B cell (primary cell): ENCODE measurements around the gene ETDC. TPM values are rescaled to one million over a fixed set of nuclear protein-coding genes. Genes with fewer than 3 reads are reported as not detected.
"Not testable (repeated sequence)": the region's sequence is repeated elsewhere in the genome, so short reads cannot be mapped to it uniquely, and the experiment has no call there.

Experiments
- ATAC-seq: fragments of 200-7000 bp; cut with Tn5 transposase; one replicate; pipeline ENCODE4 v1.10.0; 2021; ENCODE audit warnings: low read depth, mild to moderate bottlenecking, moderate number of reproducible peaks, moderate library complexity
- CTCF ChIA-PET: fragments of 350-600 bp; sonication (Branson Sonifier 250); formaldehyde crosslinking; loops from one replicate; lab custom pipeline; 2021; ENCODE audit warnings: antibody characterized with exemption, inconsistent platforms; lab: Charles Lee
- POLR2A ChIA-PET: fragments of 350-600 bp; sonication (Branson Sonifier 250); formaldehyde crosslinking; loops from one replicate; lab custom pipeline; 2021; ENCODE audit warnings: antibody characterized with exemption; lab: Charles Lee
- DNase-seq: peaks from one replicate; pipeline ENCODE4 v3.0.0; 2013
- H2AFZ ChIP-seq: 2 replicates; pipeline ENCODE4 v1.6.1; 2012; ENCODE audit warnings: mild to moderate bottlenecking, low read depth, low read length; ENCODE audit not compliant: insufficient read depth, poor library complexity, severe bottlenecking
- H3K27ac ChIP-seq, 2 donors: 1 replicate in 1 of 2; 2 replicates in 1 of 2; pipeline ENCODE4 v1.5.1; 2012 to 2013; ENCODE audit warnings: low read length in 2 of 2, mild to moderate bottlenecking in 2 of 2, moderate library complexity in 1 of 2
- H3K27me3 ChIP-seq, 4 experiments: fragments of 200-600 bp in 1 of 4; sonication (generic) in 1 of 4; replicated peaks in 1 of 4; 1 replicate in 2 of 4; 2 replicates in 2 of 4; pipeline versions ENCODE4 v1.6.1 to v1.7.0; 2013 to 2016; ENCODE audit warnings: low read length in 3 of 4, mild to moderate bottlenecking in 2 of 4, mixed read lengths in 1 of 4, moderate library complexity in 1 of 4; ENCODE audit not compliant: insufficient read depth in 4 of 4, control insufficient read depth in 3 of 4; ENCODE audit errors: control extremely low read depth in 1 of 4
- H3K36me3 ChIP-seq, 2 experiments: replicated peaks in 1 of 2; 1 replicate in 1 of 2; 2 replicates in 1 of 2; pipeline versions ENCODE4 v1.6.1 to v1.7.1; 2013; ENCODE audit warnings: low read length in 1 of 2; ENCODE audit not compliant: insufficient read depth in 2 of 2, control insufficient read depth in 1 of 2; ENCODE audit errors: control extremely low read depth in 1 of 2, extremely low read depth in 1 of 2
- H3K4me1 ChIP-seq, 2 donors: fragments of 200-600 bp in 1 of 2; sonication (generic) in 1 of 2; 1 replicate in 1 of 2; 2 replicates in 1 of 2; pipeline versions ENCODE4 v1.5.1 to v1.6.1; 2013 to 2017; ENCODE audit warnings: low read length in 2 of 2; ENCODE audit not compliant: control insufficient read depth in 2 of 2, insufficient read depth in 2 of 2
- H3K4me2 ChIP-seq: replicated peaks from 2 replicates; pipeline ENCODE3; 2012; ENCODE audit warnings: mild to moderate bottlenecking, low read depth, low read length; ENCODE audit not compliant: poor library complexity, severe bottlenecking
- H3K4me3 ChIP-seq, 5 experiments: fragments of 200-600 bp in 1 of 5; sonication (generic) in 1 of 5; 1 replicate in 3 of 5; 2 replicates in 2 of 5; pipeline versions ENCODE4 v1.5.1 to v1.7.0; 2011 to 2016; ENCODE audit warnings: low read length in 4 of 5, mild to moderate bottlenecking in 4 of 5, low read depth in 2 of 5, control low read depth in 1 of 5, moderate library complexity in 1 of 5; ENCODE audit not compliant: insufficient read depth in 1 of 5; ENCODE audit errors: control extremely low read depth in 1 of 5, extremely low read depth in 1 of 5
- H3K79me2 ChIP-seq: fragments of 200-600 bp; sonication (generic); one replicate; pipeline ENCODE4 v1.6.0; 2016; ENCODE audit warnings: low read length; ENCODE audit not compliant: control insufficient read depth, insufficient read depth
- H3K9ac ChIP-seq: fragments of 200-600 bp; sonication (generic); 2 replicates; pipeline ENCODE4 v1.6.1; 2017; ENCODE audit warnings: mild to moderate bottlenecking, low read length, moderate library complexity
- H3K9me3 ChIP-seq, 3 donors: one replicate each; pipeline versions ENCODE4 v1.6.1 to v1.7.1; 2013; ENCODE audit warnings: low read length in 2 of 3; ENCODE audit not compliant: control insufficient read depth in 2 of 3, insufficient read depth in 1 of 3; ENCODE audit errors: control extremely low read depth in 1 of 3
- H4K20me1 ChIP-seq: 2 replicates; pipeline ENCODE4 v1.6.0; 2012; ENCODE audit warnings: mild to moderate bottlenecking, low read length; ENCODE audit not compliant: insufficient read depth, control insufficient read depth, poor library complexity, severe bottlenecking
- H3K27ac Mint-ChIP-seq: one replicate; pipeline ENCODE4 v1.8.0; 2021; ENCODE audit warnings: mixed read lengths
- H3K27me3 Mint-ChIP-seq: one replicate; pipeline ENCODE4 v1.8.0; 2021; ENCODE audit warnings: mixed read lengths
- H3K4me1 Mint-ChIP-seq: one replicate; pipeline ENCODE4 v1.8.0; 2021; ENCODE audit warnings: mixed read lengths
- H3K4me3 Mint-ChIP-seq: one replicate; pipeline ENCODE4 v1.8.0; 2021; ENCODE audit warnings: mixed read lengths
- H3K9me3 Mint-ChIP-seq: one replicate; pipeline ENCODE4 v1.8.0; 2022; ENCODE audit warnings: mixed read lengths; ENCODE audit not compliant: insufficient read depth
- EZH2 ChIP-seq: IDR thresholded peaks from 2 replicates; pipeline ENCODE4 v1.6.1; 2012; ENCODE audit warnings: borderline replicate concordance, low read depth, mild to moderate bottlenecking, moderate library complexity, low read length; ENCODE audit not compliant: insufficient read depth, poor library complexity, severe bottlenecking
- WGBS: methylation state at CpG from one replicate; pipeline ENCODE4 v1.1.5; 2013; ENCODE audit warnings: missing lambda C conversion rate; ENCODE audit not compliant: insufficient coverage; 5-methylcytosine and 5-hydroxymethylcytosine counted together
- intact Hi-C: fragments of 100-400 bp; cut with micrococcal nuclease; formaldehyde crosslinking; loops from one replicate; pipeline ENCODE4 v1.10.0; 2022
- polyA minus RNA-seq: library from RNA; depleted of rRNA, polyadenylated mRNA; stranded (reverse); fragments of >200 nt; gene quantifications from 2 replicates; pipeline ENCODE4 v1.2.3, GENCODE V29; 2012
- polyA plus RNA-seq: library from polyadenylated mRNA; depleted of rRNA; stranded (reverse); fragments of >200 nt; gene quantifications from 2 replicates; pipeline ENCODE4 v1.2.3, GENCODE V29; 2012
- total RNA-seq, 2 donors: library from RNA; stranded (reverse); fragments of 120-200 nt in 1 of 2; gene quantifications; 1 replicate in 1 of 2; 2 replicates in 1 of 2; pipeline versions ENCODE4 v1.2.3 to v1.2.4, GENCODE V29; 2013 to 2022

The ETDC gene
- total RNA-seq (not detected in 2 replicates), polyA plus RNA-seq (not detected in 2 replicates), polyA minus RNA-seq (not detected in 2 replicates)
- not detected for total RNA-seq (2013)

DNA sequence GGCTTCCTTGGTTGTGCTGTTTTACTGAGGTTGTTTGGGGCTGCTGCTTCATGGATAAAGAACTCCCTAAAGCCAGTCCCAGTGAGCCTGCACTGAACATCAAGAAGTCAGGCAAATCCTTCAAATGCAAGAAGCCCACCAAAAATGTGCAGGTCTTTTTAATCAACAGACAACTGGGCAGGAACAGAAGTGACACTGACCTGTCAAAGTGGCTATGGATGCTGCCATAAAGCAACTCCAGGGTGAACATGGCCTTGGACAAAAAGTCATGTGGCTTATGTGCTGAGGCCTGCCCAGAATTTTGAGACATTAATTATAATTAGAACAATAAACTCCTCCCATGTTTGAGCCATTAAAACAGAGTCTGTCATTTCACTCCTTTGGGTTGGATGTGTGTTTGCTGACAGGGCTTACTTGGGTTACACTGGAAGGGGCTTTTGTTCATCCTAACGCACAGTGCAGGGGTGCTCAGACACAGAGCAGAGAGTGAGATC, at the start of gene ETDC:
Gene ETDC, plus strand, starts transcription at position 51 of the 494 bp plus-strand sequence. Its CDS starts 0 bp downstream, at position 51.
- no CpG with 5 or more reads among the region's 1 CpG for WGBS

DNA sequence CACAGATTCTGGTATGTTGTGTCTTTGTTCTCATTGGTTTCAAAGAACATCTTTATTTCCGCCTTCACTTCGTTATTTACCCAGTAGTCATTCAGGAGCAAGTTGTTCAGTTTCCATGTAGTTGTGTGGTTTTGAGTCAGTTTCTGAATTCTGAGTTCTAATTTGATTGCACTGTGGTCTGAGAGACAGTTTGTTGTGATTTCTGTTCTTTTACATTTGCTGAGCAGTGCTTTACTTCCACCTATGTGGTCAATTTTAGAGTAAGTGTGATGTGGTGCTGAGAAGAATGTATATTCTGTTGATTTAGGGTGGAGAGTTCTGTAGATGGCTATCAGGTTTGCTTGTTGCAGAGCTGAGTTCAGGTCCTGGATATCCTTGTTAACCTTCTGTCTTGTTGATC, 48.3 kb upstream of the ETDC start:
- CTCF ChIA-PET, H3K27me3 Mint-ChIP-seq, POLR2A ChIA-PET, H3K4me1 ChIP-seq, H3K27me3 ChIP-seq, H4K20me1 ChIP-seq, intact Hi-C loops, H3K79me2 ChIP-seq, DNase-seq, H3K9ac ChIP-seq, H3K9me3 ChIP-seq, H3K4me3 ChIP-seq, H3K36me3 ChIP-seq, H3K4me1 Mint-ChIP-seq, H3K27ac Mint-ChIP-seq, H3K27ac ChIP-seq, ATAC-seq, H3K4me2 ChIP-seq, H3K4me3 Mint-ChIP-seq, H3K9me3 Mint-ChIP-seq, H2AFZ ChIP-seq: not testable (repeated sequence)
- no CpG with 5 or more reads among the region's 2 CpGs for WGBS

More for the DNA sequence above, at the start of gene ETDC:
- H3K4me3 ChIP-seq = no peak within 1 kb of the TSS
- intact Hi-C loops = no loop called here
- no peak within 1 kb of the TSS for H3K4me3 Mint-ChIP-seq
- DNase-seq (no peak), ATAC-seq (no peak)
- peaks cover 0 to 9% of the 10 kb centered on the region in 2 donors for H3K4me1 ChIP-seq
- no peak within 1 kb of the TSS for H2AFZ ChIP-seq
- TF ChIP-seq EZH2 = no peak
- H3K27me3 ChIP-seq = no peaks in the 10 kb centered on the region
- no peaks in the 10 kb centered on the region for H3K27me3 Mint-ChIP-seq
- no peaks in the 10 kb centered on the region for H3K9me3 Mint-ChIP-seq
- H3K36me3 ChIP-seq = no peaks in the 10 kb centered on the region
- no peak within 1 kb of the TSS for H3K27ac ChIP-seq
- ChIA-PET POLR2A (no interaction called here), CTCF (no interaction called here)
- H3K4me1 Mint-ChIP-seq = peaks cover 25% of the 10 kb centered on the region
- H4K20me1 ChIP-seq = no peaks in the 10 kb centered on the region
- H3K27ac Mint-ChIP-seq = no peak within 1 kb of the TSS
- H3K9ac ChIP-seq = no peak within 1 kb of the TSS
- no peaks in the 10 kb centered on the region for H3K79me2 ChIP-seq
- H3K9me3 ChIP-seq = no peaks in the 10 kb centered on the region
- no peak within 1 kb of the TSS for H3K4me2 ChIP-seq

DNA sequence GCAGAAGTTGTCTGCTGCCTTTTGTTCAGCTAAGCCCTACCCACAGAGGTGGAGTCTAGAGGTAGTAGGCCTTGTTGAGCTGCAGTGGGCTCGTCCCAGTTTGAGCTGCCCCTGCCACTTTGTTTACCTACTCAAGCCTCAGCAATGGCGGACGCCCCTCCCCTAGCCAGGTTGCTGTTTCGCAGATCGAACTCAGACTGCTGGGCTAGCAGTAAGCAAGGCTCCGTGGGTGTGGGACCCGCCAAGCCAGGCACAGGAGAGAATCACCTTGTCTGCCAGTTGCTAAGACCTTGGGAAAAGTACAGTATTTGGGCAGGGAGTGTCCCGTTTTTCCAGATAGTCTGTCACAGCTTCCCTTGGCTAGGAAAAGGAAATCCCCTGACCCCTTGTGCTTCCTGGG, 45.9 kb upstream of the ETDC start:
- H3K9ac ChIP-seq, H3K79me2 ChIP-seq, POLR2A ChIA-PET, H3K4me3 ChIP-seq, intact Hi-C loops, H3K27me3 ChIP-seq, DNase-seq, H4K20me1 ChIP-seq, H3K4me1 ChIP-seq, H3K27ac Mint-ChIP-seq, H3K9me3 Mint-ChIP-seq, H3K4me2 ChIP-seq, H3K36me3 ChIP-seq, H2AFZ ChIP-seq, H3K4me1 Mint-ChIP-seq, ATAC-seq, CTCF ChIA-PET, H3K4me3 Mint-ChIP-seq, H3K9me3 ChIP-seq, H3K27me3 Mint-ChIP-seq, H3K27ac ChIP-seq: not testable (repeated sequence)
- 80% methylated on average over 6 of the region's 8 CpGs for WGBS
